Panc1 (cell line): ENCODE results near the gene MNT. TPM values are rescaled to one million over a fixed set of nuclear protein-coding genes. Genes with fewer than 3 reads are reported as not detected.

Source experiments
- ATAC-seq: fragments of 200-7000 bp; cut with Tn5 transposase; 2 replicates; pipeline ENCODE4 v1.9.1; 2020; ENCODE audit warnings: mild to moderate bottlenecking, moderate library complexity
- BruUV-seq: library from RNA; stranded (reverse); fragments of 400-500 nt; replicated peaks from 2 replicates; lab custom pipeline; 2021; lab: Mats Ljungman, UMichigan
- CTCF ChIA-PET: fragments of 300-600 bp; sonication (Branson Sonifier 250); formaldehyde crosslinking; loops from one replicate; lab custom pipeline; 2022; ENCODE audit warnings: antibody characterized with exemption; lab: Charles Lee
- POLR2A ChIA-PET: fragments of 300-600 bp; sonication (Branson Sonifier 250); formaldehyde crosslinking; loops from one replicate; lab custom pipeline; 2022; ENCODE audit warnings: antibody characterized with exemption; lab: Charles Lee
- DNase-seq: peaks from one replicate; pipeline ENCODE4 v3.0.0-alpha.2; 2010; ENCODE audit warnings: low read depth, low spot score
- H3K27ac ChIP-seq: 2 replicates; pipeline ENCODE4 v1.5.1; 2011; ENCODE audit warnings: mild to moderate bottlenecking, low read length, inconsistent platforms
- H3K27me3 ChIP-seq: fragments of 200-500 bp; sonication (Bioruptor generic); 2 replicates; pipeline ENCODE4 v1.6.0; 2014; ENCODE audit warnings: low read length, inconsistent platforms; ENCODE audit not compliant: control insufficient read depth, insufficient read depth
- H3K36me3 ChIP-seq: fragments of 200-500 bp; sonication (Bioruptor generic); 2 replicates; pipeline ENCODE4 v1.5.1; 2014; ENCODE audit warnings: inconsistent platforms, mild to moderate bottlenecking, low read length, moderate library complexity; ENCODE audit not compliant: control insufficient read depth, insufficient read depth
- H3K4me1 ChIP-seq: 2 replicates; pipeline ENCODE4 v1.5.1; 2011; ENCODE audit warnings: inconsistent platforms, mild to moderate bottlenecking, low read length, moderate library complexity; ENCODE audit not compliant: control insufficient read depth, insufficient read depth
- H3K4me3 ChIP-seq, 2 experiments: 2 replicates each; pipeline ENCODE4 v1.5.1; 2011 to 2012; ENCODE audit warnings: low read depth in 2 of 2, low read length in 2 of 2, mild to moderate bottlenecking in 2 of 2, inconsistent platforms in 1 of 2, moderate library complexity in 1 of 2
- H3K9me3 ChIP-seq: fragments of 200-500 bp; sonication (Bioruptor generic); 2 replicates; pipeline ENCODE4 v1.5.1; 2014; ENCODE audit warnings: low read depth, mild to moderate bottlenecking, inconsistent platforms, low read length, moderate library complexity; ENCODE audit not compliant: control insufficient read depth, insufficient read depth
- CTCF ChIP-seq: fragments of 450-650 bp; IDR thresholded peaks from 2 replicates; pipeline ENCODE4 v1.5.1; 2017; ENCODE audit warnings: mild to moderate bottlenecking
- POLR2AphosphoS5 ChIP-seq: IDR thresholded peaks from 2 replicates; pipeline ENCODE4 v1.6.1; 2012; ENCODE audit warnings: mild to moderate bottlenecking, low read depth, low read length, moderate library complexity
- REST ChIP-seq, 2 experiments: IDR thresholded peaks; 2 replicates each; pipeline ENCODE4 v1.6.1; 2011 to 2012; ENCODE audit warnings: low read depth in 2 of 2, control low read depth in 1 of 2, low read length in 1 of 2, mild to moderate bottlenecking in 1 of 2, moderate library complexity in 1 of 2; ENCODE audit not compliant: insufficient read depth in 1 of 2
- SIN3A ChIP-seq: IDR thresholded peaks from 2 replicates; pipeline ENCODE4 v1.6.1; 2012; ENCODE audit warnings: low read depth, mild to moderate bottlenecking, low read length, moderate library complexity, borderline replicate concordance; ENCODE audit not compliant: insufficient read depth
- TCF7L2 ChIP-seq: IDR thresholded peaks from 2 replicates; pipeline ENCODE4 v1.6.1; 2011; ENCODE audit warnings: mild to moderate bottlenecking, low read depth, low read length, inconsistent platforms
- in situ Hi-C: cut with HindIII; loops from 2 replicates; pipeline ENCODE4 v1.10.0; 2016; ENCODE audit warnings: low sequenced_read_pairs, low pct_unique_long_range_greater_than_20kb
- intact Hi-C: fragments of 100-400 bp; cut with micrococcal nuclease; formaldehyde crosslinking; loops from one replicate; pipeline ENCODE4 v1.10.0; 2022; ENCODE audit not compliant: unreplicated experiment
- total RNA-seq: library from RNA; stranded (reverse); gene quantifications from one replicate; pipeline ENCODE4 v1.2.1, GENCODE V29; 2021; ENCODE audit not compliant: unreplicated experiment

Gene MNT
- total RNA-seq, 1 experiment from 2014 or later: 31.8 TPM

GRCh38 chr17:2357931-2358434 is 42.9 kb downstream of the MNT start:
- Histone ChIP-seq H3K27me3 (no peaks in the 10 kb centered on the region), H3K9me3 (no peaks in the 10 kb centered on the region), H3K36me3 (no peaks in the 10 kb centered on the region), H3K4me3 (no peak overlapping the region), H3K4me1 (no peaks in the 10 kb centered on the region), H3K27ac (no peak overlapping the region)
- ATAC-seq: no peak
- TF ChIP-seq TCF7L2 (no peak), SIN3A (no peak), POLR2AphosphoS5 (no peak), REST (IDR thresholded peaks at IDR 0.05; ENCODE audit: insufficient read depth in 1 of 2, low read depth in 2 of 2, low read length in 1 of 2) (no peak), CTCF (no peak)
- DNase-seq: no peak
- intact Hi-C loops (no loop called here), in situ Hi-C loops (no loop called here)
- POLR2A ChIA-PET: no interaction called here
- CTCF ChIA-PET: no interaction called here
- no TSS peak for BruUV-seq

GRCh38 chr17:2357237-2357636 is 43.6 kb downstream of the MNT start:
- H3K4me1 ChIP-seq: no peaks in the 10 kb centered on the region
- intact Hi-C loops (no loop called here), in situ Hi-C loops (no loop called here)
- POLR2A ChIA-PET: no interaction called here
- H3K27ac ChIP-seq: no peak overlapping the region
- no peaks in the 10 kb centered on the region for H3K9me3 ChIP-seq
- no peak overlapping the region for H3K4me3 ChIP-seq
- CTCF ChIA-PET: no interaction called here
- H3K27me3 ChIP-seq: no peaks in the 10 kb centered on the region
- no peaks in the 10 kb centered on the region for H3K36me3 ChIP-seq
- BruUV-seq: no TSS peak
- TF ChIP-seq REST (IDR thresholded peaks at IDR 0.05; ENCODE audit: insufficient read depth in 1 of 2, low read depth in 2 of 2, low read length in 1 of 2) (no peak), POLR2AphosphoS5 (no peak), SIN3A (no peak), TCF7L2 (no peak), CTCF (no peak)
- DNase-seq (no peak), ATAC-seq (no peak)
